Tibial artery (tissue), 4 donors: ENCODE measurements around the gene GPR143.

Experiments
- DNase-seq, 2 donors: peaks; one replicate each; pipeline ENCODE4 v3.0.0-alpha.2; 2019
- H3K27ac ChIP-seq, 2 donors: fragments of 200-600 bp; sonication (generic) in 1 of 2; 1 replicate in 1 of 2; 2 replicates in 1 of 2; pipeline ENCODE4 v1.5.1; 2018 to 2019; ENCODE audit warnings: mild to moderate bottlenecking in 1 of 2
- H3K27me3 ChIP-seq, 2 donors: fragments of 200-600 bp; sonication (generic) in 1 of 2; one replicate each; pipeline versions ENCODE4 v1.5.1 to v1.6.0; 2016 to 2019
- H3K36me3 ChIP-seq, 3 donors: fragments of 200-600 bp; sonication (generic) in 2 of 3; one replicate each; pipeline ENCODE4 v1.5.1; 2016 to 2019; ENCODE audit warnings: mild to moderate bottlenecking in 2 of 3
- H3K4me1 ChIP-seq, 4 donors: fragments of 200-600 bp; sonication (generic) in 2 of 4; 1 replicate in 3 of 4; 2 replicates in 1 of 4; pipeline ENCODE4 v1.5.1; 2016 to 2019
- H3K4me3 ChIP-seq, 2 donors: fragments of 200-600 bp; sonication (generic) in 1 of 2; 1 replicate in 1 of 2; 2 replicates in 1 of 2; pipeline ENCODE4 v1.5.1; 2018 to 2019; ENCODE audit warnings: mild to moderate bottlenecking in 2 of 2
- H3K9me3 ChIP-seq, 3 donors: fragments of 200-600 bp; sonication (generic) in 1 of 3; one replicate each; pipeline ENCODE4 v1.5.1; 2016 to 2019
- intact Hi-C: fragments of 100-400 bp; cut with DNase I; formaldehyde crosslinking; loops from one replicate; pipeline ENCODE4 v1.15.0; 2023; ENCODE audit warnings: low total_unique reads
- TF ChIP-seq, protein P1 (sequence below), 2 experiments: fragments of 200-600 bp in 1 of 2; fragments of 450-650 bp in 1 of 2; IDR thresholded peaks; one replicate each; pipeline ENCODE4 v1.5.1; 2017 to 2019; ENCODE audit warnings: antibody characterized with exemption in 2 of 2, mild to moderate bottlenecking in 1 of 2, moderate library complexity in 1 of 2

Gene GPR143

DNA sequence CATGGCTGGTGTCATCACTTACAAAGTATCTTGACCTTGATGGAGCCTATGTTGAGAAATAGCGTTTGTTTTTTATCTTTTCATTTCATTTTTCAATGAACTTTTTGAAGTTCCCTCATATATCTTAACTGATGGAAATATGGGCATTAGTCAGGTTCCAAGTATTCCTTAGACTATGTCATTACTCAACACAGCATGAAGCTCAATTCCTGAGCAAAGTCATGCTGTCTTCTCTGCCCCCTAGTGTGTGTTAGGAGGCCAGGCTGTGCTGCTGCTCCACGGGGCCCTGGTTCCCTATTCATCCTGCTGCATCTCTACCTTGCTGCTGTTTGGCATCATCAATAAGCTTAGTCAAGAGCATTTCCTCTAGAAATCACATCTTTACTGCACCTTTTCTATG lies 40.9 kb downstream of the GPR143 start:
- no peak overlapping the region for H3K4me3 ChIP-seq
- TF ChIP-seq, protein P1, sequence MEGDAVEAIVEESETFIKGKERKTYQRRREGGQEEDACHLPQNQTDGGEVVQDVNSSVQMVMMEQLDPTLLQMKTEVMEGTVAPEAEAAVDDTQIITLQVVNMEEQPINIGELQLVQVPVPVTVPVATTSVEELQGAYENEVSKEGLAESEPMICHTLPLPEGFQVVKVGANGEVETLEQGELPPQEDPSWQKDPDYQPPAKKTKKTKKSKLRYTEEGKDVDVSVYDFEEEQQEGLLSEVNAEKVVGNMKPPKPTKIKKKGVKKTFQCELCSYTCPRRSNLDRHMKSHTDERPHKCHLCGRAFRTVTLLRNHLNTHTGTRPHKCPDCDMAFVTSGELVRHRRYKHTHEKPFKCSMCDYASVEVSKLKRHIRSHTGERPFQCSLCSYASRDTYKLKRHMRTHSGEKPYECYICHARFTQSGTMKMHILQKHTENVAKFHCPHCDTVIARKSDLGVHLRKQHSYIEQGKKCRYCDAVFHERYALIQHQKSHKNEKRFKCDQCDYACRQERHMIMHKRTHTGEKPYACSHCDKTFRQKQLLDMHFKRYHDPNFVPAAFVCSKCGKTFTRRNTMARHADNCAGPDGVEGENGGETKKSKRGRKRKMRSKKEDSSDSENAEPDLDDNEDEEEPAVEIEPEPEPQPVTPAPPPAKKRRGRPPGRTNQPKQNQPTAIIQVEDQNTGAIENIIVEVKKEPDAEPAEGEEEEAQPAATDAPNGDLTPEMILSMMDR (IDR thresholded peaks at IDR 0.05): no peak
- H3K27me3 ChIP-seq: no peaks in the 10 kb centered on the region
- H3K9me3 ChIP-seq: peaks cover 0 to 49% (median 24%) of the 10 kb centered on the region in 3 donors
- peaks cover 5 to 21% (median 19%) of the 10 kb centered on the region in 3 donors for H3K36me3 ChIP-seq
- no peak for DNase-seq
- no peak overlapping the region for H3K27ac ChIP-seq
- no peaks in the 10 kb centered on the region for H3K4me1 ChIP-seq
- intact Hi-C loops: no loop called here

DNA sequence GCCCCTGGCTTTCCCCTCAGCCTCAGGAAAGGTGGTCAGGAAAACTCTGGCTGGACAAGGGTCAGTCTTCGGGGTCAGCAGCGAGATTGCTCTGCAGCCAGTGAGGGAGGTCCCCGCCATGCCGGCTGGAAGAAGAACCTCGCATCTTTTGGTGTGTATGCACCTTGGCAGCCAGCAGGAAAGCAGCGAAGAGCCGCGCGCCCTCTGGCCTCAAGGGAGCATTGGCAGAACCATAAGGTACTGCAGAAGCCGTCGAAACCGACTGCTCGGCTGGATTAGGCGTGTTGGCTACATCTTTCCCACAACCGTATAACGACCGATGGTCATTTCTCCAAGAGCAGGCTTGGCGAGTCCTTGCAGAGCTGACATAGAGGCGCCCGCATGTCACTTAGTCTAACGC lies 48.3 kb downstream of the GPR143 start:
- Histone ChIP-seq H3K4me3 (no peak overlapping the region), H3K9me3 (peaks cover 0 to 8% (median 7%) of the 10 kb centered on the region in 3 donors), H3K36me3 (peaks cover 27 to 89% (median 78%) of the 10 kb centered on the region in 3 donors), H3K27ac (no peak overlapping the region), H3K27me3 (no peaks in the 10 kb centered on the region), H3K4me1 (no peaks in the 10 kb centered on the region)
- intact Hi-C loops: loop anchor here (10.0 kb wide), 1 partner anchor 973 kb away; no protein-coding TSS in a partner anchor
- TF ChIP-seq, protein P1 (IDR thresholded peaks at IDR 0.05): no peak
- DNase-seq: no peak

DNA sequence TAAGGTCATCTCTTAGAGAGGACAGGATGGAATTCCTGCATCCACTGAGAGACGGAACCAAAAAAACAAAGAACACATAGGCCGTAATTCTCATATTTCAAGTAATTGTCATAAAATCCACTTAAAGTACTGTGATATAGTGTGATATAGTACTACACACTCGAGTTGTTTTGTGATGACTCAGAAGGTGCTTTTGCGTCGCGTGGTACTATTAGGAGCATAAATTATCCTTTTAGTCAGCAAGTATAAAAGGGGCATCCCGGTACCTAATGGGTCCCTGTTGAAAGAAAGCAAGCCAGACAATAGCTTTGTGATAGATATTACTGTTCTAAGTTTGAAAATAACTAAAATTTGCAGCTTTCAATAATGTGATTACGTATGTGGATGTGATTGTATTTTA lies 55.3 kb downstream of the GPR143 start:
- intact Hi-C loops: loop anchor here (10.0 kb wide), 1 partner anchor 966 kb away; no protein-coding TSS in a partner anchor
- H3K36me3 ChIP-seq: peaks cover 24 to 57% (median 40%) of the 10 kb centered on the region in 3 donors

DNA sequence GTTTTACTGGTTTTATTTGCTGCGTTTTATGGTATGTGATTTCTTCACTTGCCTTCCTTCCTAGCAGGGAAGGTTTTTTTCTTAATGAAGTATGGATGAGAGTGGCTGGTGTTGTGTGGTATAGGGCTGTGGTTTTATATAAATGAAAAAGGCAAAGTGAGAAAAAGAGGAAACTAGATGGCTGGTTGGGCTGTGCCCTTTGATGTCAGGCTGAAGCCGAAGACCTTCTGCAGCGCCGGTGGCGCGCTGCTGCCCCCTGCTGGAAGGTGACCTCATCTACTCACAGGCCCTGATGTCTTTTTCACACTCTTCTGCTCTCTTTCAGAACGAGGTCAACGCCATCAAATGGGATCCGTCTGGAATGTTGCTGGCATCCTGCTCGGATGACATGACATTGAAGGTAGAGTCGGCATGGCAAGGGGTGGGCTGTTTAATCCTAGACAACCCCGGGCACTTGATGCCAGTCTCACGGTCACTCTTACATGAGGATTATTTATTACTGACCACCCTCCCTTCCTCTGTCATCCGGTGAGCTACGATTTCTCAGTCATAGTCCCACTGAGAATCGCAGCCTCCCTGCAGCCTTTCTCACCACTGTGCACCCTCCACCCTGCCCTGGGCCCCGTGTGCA lies 56.6 kb downstream of the GPR143 start:
- intact Hi-C loops: loop anchor here (10.0 kb wide), 1 partner anchor 244 kb away; the partner anchor contains the start of gene TBL1X
- Histone ChIP-seq H3K27ac (no peak overlapping the region), H3K27me3 (no peaks in the 10 kb centered on the region), H3K4me3 (no peak overlapping the region), H3K4me1 (peaks cover 0 to 12% (median 0%) of the 10 kb centered on the region in 4 donors), H3K9me3 (peaks cover 0 to 6% (median 0%) of the 10 kb centered on the region in 3 donors), H3K36me3 (peaks cover 30 to 57% (median 36%) of the 10 kb centered on the region in 3 donors)
- DNase-seq: peak; percentile 45 to 80
- TF ChIP-seq, protein P1 (IDR thresholded peaks at IDR 0.05): peak; percentile 73 to 75

More for the DNA sequence above, 55.3 kb downstream of the GPR143 start:
- Histone ChIP-seq H3K4me3 (no peak overlapping the region), H3K27me3 (no peaks in the 10 kb centered on the region), H3K27ac (no peak overlapping the region), H3K9me3 (no peaks in the 10 kb centered on the region), H3K4me1 (peaks cover 0 to 12% (median 0%) of the 10 kb centered on the region in 4 donors)
- TF ChIP-seq, protein P1 (IDR thresholded peaks at IDR 0.05): no peak
- DNase-seq: no peak

DNA sequence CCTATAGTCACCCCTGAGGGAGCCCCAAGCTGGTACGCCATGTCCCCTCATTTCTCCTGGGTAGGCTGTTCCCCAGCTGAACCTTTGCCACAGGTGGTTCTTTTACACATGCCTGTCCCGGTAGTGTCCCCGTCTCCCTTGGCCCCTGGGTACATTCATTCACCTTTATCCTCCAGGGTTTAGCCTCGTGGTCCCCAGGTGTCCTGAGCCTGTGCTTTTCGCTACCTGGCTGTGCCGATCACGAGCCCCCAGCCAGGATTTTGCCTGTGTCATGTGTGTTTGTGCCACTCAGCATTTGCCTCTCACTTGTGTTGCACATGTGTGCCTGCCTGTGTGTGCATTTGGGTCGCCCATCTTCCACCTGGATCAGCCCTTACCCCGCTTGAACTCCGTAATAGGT lies 57.6 kb downstream of the GPR143 start:
- Histone ChIP-seq H3K4me1 (peaks cover 0 to 12% (median 0%) of the 10 kb centered on the region in 4 donors), H3K36me3 (peaks cover 30 to 49% (median 41%) of the 10 kb centered on the region in 3 donors), H3K4me3 (no peak overlapping the region), H3K27me3 (no peaks in the 10 kb centered on the region), H3K9me3 (peaks cover 0 to 6% (median 0%) of the 10 kb centered on the region in 3 donors), H3K27ac (no peak overlapping the region)
- TF ChIP-seq, protein P1 (IDR thresholded peaks at IDR 0.05): no peak
- intact Hi-C loops: loop anchor here (10.0 kb wide), 1 partner anchor 243 kb away; the partner anchor contains the start of gene TBL1X
- no peak for DNase-seq
